Uterus (tissue), 4 donors: ENCODE data around the gene MAP3K5. TPM values are rescaled to one million over a fixed set of nuclear protein-coding genes. Genes with fewer than 3 reads are reported as not detected.

Experiments
- DNase-seq, 2 donors: peaks; one replicate each; pipeline ENCODE4 v3.0.0-alpha.2; 2019 to 2020
- H3K27ac ChIP-seq, 2 donors: fragments of 200-600 bp; sonication (generic); 1 replicate in 1 of 2; 2 replicates in 1 of 2; pipeline ENCODE4 v1.5.1; 2016 to 2018
- H3K27me3 ChIP-seq, 2 donors: fragments of 200-600 bp; sonication (generic); one replicate each; pipeline ENCODE4 v1.5.1; 2018 to 2019; ENCODE audit warnings: control low read depth in 1 of 2
- H3K36me3 ChIP-seq, 2 donors: fragments of 200-600 bp; sonication (generic); one replicate each; pipeline ENCODE4 v1.5.1; 2019; ENCODE audit warnings: control low read depth in 1 of 2
- H3K4me1 ChIP-seq, 2 donors: fragments of 200-600 bp; sonication (generic); one replicate each; pipeline ENCODE4 v1.5.1; 2018 to 2019; ENCODE audit warnings: control low read depth in 1 of 2
- H3K4me3 ChIP-seq, 2 donors: fragments of 200-600 bp; sonication (generic); 1 replicate in 1 of 2; 2 replicates in 1 of 2; pipeline ENCODE4 v1.5.1; 2018 to 2019; ENCODE audit warnings: mild to moderate bottlenecking in 1 of 2
- H3K9me3 ChIP-seq, 2 donors: fragments of 200-600 bp; sonication (generic); one replicate each; pipeline ENCODE4 v1.5.1; 2019; ENCODE audit warnings: control low read depth in 1 of 2
- CTCF ChIP-seq, 4 experiments: fragments of 200-600 bp in 2 of 4; fragments of 450-650 bp in 2 of 4; sonication (generic) in 2 of 4; IDR thresholded peaks; one replicate each; pipeline ENCODE4 v1.5.1; 2016 to 2019; ENCODE audit warnings: antibody characterized with exemption in 4 of 4, mild to moderate bottlenecking in 2 of 4, moderate library complexity in 1 of 4
- POLR2A ChIP-seq, 2 donors: fragments of 450-650 bp; IDR thresholded peaks; one replicate each; pipeline ENCODE4 v1.6.1; 2016; ENCODE audit warnings: antibody characterized with exemption in 2 of 2, mild to moderate bottlenecking in 1 of 2, moderate library complexity in 1 of 2
- intact Hi-C: fragments of 100-400 bp; cut with DNase I; formaldehyde crosslinking; loops from one replicate; pipeline ENCODE4 v1.15.1; 2023; ENCODE audit warnings: low total_unique reads
- total RNA-seq, 4 donors: library from RNA; depleted of rRNA in 3 of 4; stranded (reverse); fragments of >200 nt in 3 of 4; gene quantifications; one replicate each; pipeline versions ENCODE4 v1.1.0 to v1.2.4, GENCODE V29; 2014 to 2023
- donor health status: DM: yes; HTN: yes; CAD: no.

Gene MAP3K5
- total RNA-seq, 4 donors from 2014 or later, result 9.5 to 67.1 (median 15.4) TPM

GRCh38 chr6:136767103-136767502 is 25.2 kb downstream of the MAP3K5 start:
- Histone ChIP-seq H3K4me1 (no peaks in the 10 kb centered on the region), H3K4me3 (no peak overlapping the region), H3K27ac (peak overlapping the region in 1 of 2 donors; percentile 53), H3K27me3 (no peaks in the 10 kb centered on the region), H3K9me3 (no peaks in the 10 kb centered on the region), H3K36me3 (no peaks in the 10 kb centered on the region)
- intact Hi-C loops, result no loop called here
- DNase-seq, result no peak
- TF ChIP-seq POLR2A (IDR thresholded peaks at IDR 0.05) (no peak), CTCF (IDR thresholded peaks at IDR 0.05) (no peak)

GRCh38 chr6:136766274-136766673 is 26.0 kb downstream of the MAP3K5 start:
- no peaks in the 10 kb centered on the region for H3K9me3 ChIP-seq
- no peaks in the 10 kb centered on the region for H3K36me3 ChIP-seq
- intact Hi-C loops, result no loop called here
- no peaks in the 10 kb centered on the region for H3K27me3 ChIP-seq
- no peaks in the 10 kb centered on the region for H3K4me1 ChIP-seq
- no peak for DNase-seq
- no peak for TF ChIP-seq POLR2A (IDR thresholded peaks at IDR 0.05)
- no peak for TF ChIP-seq CTCF (IDR thresholded peaks at IDR 0.05)
- H3K27ac ChIP-seq, result no peak overlapping the region
- H3K4me3 ChIP-seq, result no peak overlapping the region

GRCh38 chr6:136764517-136764993 is 27.7 kb downstream of the MAP3K5 start:
- H3K4me1 ChIP-seq, result no peaks in the 10 kb centered on the region
- no peaks in the 10 kb centered on the region for H3K27me3 ChIP-seq
- no peaks in the 10 kb centered on the region for H3K36me3 ChIP-seq
- intact Hi-C loops, result no loop called here
- H3K27ac ChIP-seq, result no peak overlapping the region
- DNase-seq, result no peak
- no peaks in the 10 kb centered on the region for H3K9me3 ChIP-seq
- no peak overlapping the region for H3K4me3 ChIP-seq
- no peak for TF ChIP-seq CTCF (IDR thresholded peaks at IDR 0.05)
- TF ChIP-seq POLR2A (IDR thresholded peaks at IDR 0.05), result no peak

- TF ChIP-seq POLR2A (IDR thresholded peaks at IDR 0.05), result no peak
- TF ChIP-seq CTCF (IDR thresholded peaks at IDR 0.05), result no peak
- intact Hi-C loops, result no loop called here
These were observed 28.4 kb downstream of the MAP3K5 start for GRCh38 chr6:136763716-136764516.

GRCh38 chr6:136763255-136763654 is 29.0 kb downstream of the MAP3K5 start:
- H3K36me3 ChIP-seq, result no peaks in the 10 kb centered on the region
- no peak overlapping the region for H3K27ac ChIP-seq
- DNase-seq, result no peak
- H3K27me3 ChIP-seq, result no peaks in the 10 kb centered on the region
- no peaks in the 10 kb centered on the region for H3K4me1 ChIP-seq
- H3K4me3 ChIP-seq, result no peak overlapping the region
- no peak for TF ChIP-seq POLR2A (IDR thresholded peaks at IDR 0.05)
- TF ChIP-seq CTCF (IDR thresholded peaks at IDR 0.05), result no peak
- intact Hi-C loops, result no loop called here
- H3K9me3 ChIP-seq, result no peaks in the 10 kb centered on the region

More at GRCh38 chr6:136763716-136764516, 28.4 kb downstream of the MAP3K5 start:
- Histone ChIP-seq H3K9me3 (no peaks in the 10 kb centered on the region), H3K4me3 (no peak overlapping the region), H3K36me3 (no peaks in the 10 kb centered on the region), H3K4me1 (no peaks in the 10 kb centered on the region), H3K27me3 (no peaks in the 10 kb centered on the region), H3K27ac (no peak overlapping the region)
- DNase-seq, result no peak
